ENCODE results near the gene ITPR2. TPM values are rescaled to one million over a fixed set of nuclear protein-coding genes. Genes with fewer than 3 reads are reported as not detected.

ITPR2 gene
- total RNA-seq, 1 experiment from 2014 or later, result 26.0 TPM

GRCh38 chr12:26623136-26623535 lies 209.9 kb downstream of the ITPR2 start:
- 0 out of 2 replicates have a peak, but pooled peaks cover 6% of the 10 kb centered on the region for H3K9me2 ChIP-seq (ENCODE audit: insufficient read depth)
- intact Hi-C loops (cut with micrococcal nuclease; ENCODE audit: unreplicated experiment), result no loop called here
- H3K4me2 ChIP-seq, result no peak overlapping the region
- no peaks in the 10 kb centered on the region for H3K27me3 ChIP-seq (ENCODE audit: insufficient read depth, low read depth)
- H4K20me1 ChIP-seq (ENCODE audit: insufficient read depth), result no peaks in the 10 kb centered on the region
- no peaks in the 10 kb centered on the region for H3K79me2 ChIP-seq (ENCODE audit: low read depth)
- no peak overlapping the region for H2AFZ ChIP-seq
- TF ChIP-seq, protein P1, sequence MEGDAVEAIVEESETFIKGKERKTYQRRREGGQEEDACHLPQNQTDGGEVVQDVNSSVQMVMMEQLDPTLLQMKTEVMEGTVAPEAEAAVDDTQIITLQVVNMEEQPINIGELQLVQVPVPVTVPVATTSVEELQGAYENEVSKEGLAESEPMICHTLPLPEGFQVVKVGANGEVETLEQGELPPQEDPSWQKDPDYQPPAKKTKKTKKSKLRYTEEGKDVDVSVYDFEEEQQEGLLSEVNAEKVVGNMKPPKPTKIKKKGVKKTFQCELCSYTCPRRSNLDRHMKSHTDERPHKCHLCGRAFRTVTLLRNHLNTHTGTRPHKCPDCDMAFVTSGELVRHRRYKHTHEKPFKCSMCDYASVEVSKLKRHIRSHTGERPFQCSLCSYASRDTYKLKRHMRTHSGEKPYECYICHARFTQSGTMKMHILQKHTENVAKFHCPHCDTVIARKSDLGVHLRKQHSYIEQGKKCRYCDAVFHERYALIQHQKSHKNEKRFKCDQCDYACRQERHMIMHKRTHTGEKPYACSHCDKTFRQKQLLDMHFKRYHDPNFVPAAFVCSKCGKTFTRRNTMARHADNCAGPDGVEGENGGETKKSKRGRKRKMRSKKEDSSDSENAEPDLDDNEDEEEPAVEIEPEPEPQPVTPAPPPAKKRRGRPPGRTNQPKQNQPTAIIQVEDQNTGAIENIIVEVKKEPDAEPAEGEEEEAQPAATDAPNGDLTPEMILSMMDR (conservative IDR thresholded peaks at IDR 0.05), result no peak
- no peak for TF ChIP-seq EZH2 (IDR thresholded peaks at IDR 0.05; ENCODE audit: low read depth)
- DNase-seq, result no peak
- no peaks in the 10 kb centered on the region for H3K9me3 ChIP-seq (ENCODE audit: insufficient read depth, low read depth)
- POLR2A ChIA-PET (ENCODE audit: unreplicated experiment), result no interaction called here
- peaks cover 5% of the 10 kb centered on the region; the same call in 1 of the 2 replicates for H3K4me1 ChIP-seq (replicated peaks; ENCODE audit: insufficient read depth)
- no peak overlapping the region for H3K27ac ChIP-seq
- no TSS peak for BruUV-seq (replicated peaks)
- no peak overlapping the region for H3K4me3 ChIP-seq
- H3K36me3 ChIP-seq (ENCODE audit: low read depth), result no peaks in the 10 kb centered on the region
- CTCF ChIA-PET, result no interaction called here
- H3F3A ChIP-seq (ENCODE audit: insufficient read depth, low read depth), result no peaks in the 10 kb centered on the region

DNA sequence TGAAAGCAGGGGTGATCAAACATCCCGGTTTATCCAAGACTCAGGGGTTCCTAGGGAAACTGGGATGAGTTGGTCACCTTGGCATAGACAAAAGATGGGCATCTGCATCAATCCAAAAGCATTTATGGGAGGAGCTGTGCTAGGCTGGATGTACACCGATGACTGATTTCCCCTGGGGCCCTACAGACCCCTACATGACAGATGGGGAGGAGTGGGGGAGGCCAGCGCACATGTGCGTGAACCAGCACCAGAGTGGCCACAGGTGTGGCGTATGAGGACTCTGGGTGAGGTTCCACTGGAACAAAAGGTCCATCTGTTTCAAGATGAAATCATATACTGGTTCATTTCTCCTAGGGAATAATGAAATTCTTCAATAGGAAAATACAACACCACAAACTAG lies 210.4 kb downstream of the ITPR2 start:
- TF ChIP-seq, protein P1 (conservative IDR thresholded peaks at IDR 0.05), result no peak
- no peak for TF ChIP-seq EZH2 (IDR thresholded peaks at IDR 0.05; ENCODE audit: low read depth)
- H4K20me1 ChIP-seq (ENCODE audit: insufficient read depth), result no peaks in the 10 kb centered on the region
- H3K4me3 ChIP-seq, result no peak overlapping the region
- intact Hi-C loops (cut with micrococcal nuclease; ENCODE audit: unreplicated experiment), result no loop called here
- no peaks in the 10 kb centered on the region for H3K36me3 ChIP-seq (ENCODE audit: low read depth)
- CTCF ChIA-PET, result no interaction called here
- no peak overlapping the region for H3K27ac ChIP-seq
- DNase-seq, result no peak
- no peaks in the 10 kb centered on the region for H3F3A ChIP-seq (ENCODE audit: insufficient read depth, low read depth)
- H3K4me1 ChIP-seq (replicated peaks; ENCODE audit: insufficient read depth), result peaks cover 5% of the 10 kb centered on the region; the same call in 1 of the 2 replicates
- H3K79me2 ChIP-seq (ENCODE audit: low read depth), result no peaks in the 10 kb centered on the region
- no peak overlapping the region for H2AFZ ChIP-seq
- no TSS peak for BruUV-seq (replicated peaks)
- H3K27me3 ChIP-seq (ENCODE audit: insufficient read depth, low read depth), result no peaks in the 10 kb centered on the region
- no peaks in the 10 kb centered on the region for H3K9me3 ChIP-seq (ENCODE audit: insufficient read depth, low read depth)
- H3K4me2 ChIP-seq, result no peak overlapping the region
- H3K9me2 ChIP-seq (ENCODE audit: insufficient read depth), result 0 out of 2 replicates have a peak, but pooled peaks cover 6% of the 10 kb centered on the region
- POLR2A ChIA-PET (ENCODE audit: unreplicated experiment), result no interaction called here

- Histone ChIP-seq H3K36me3 (ENCODE audit: low read depth) (no peaks in the 10 kb centered on the region), H4K20me1 (ENCODE audit: insufficient read depth) (no peaks in the 10 kb centered on the region), H3K27ac (no peak overlapping the region), H3K4me3 (no peak overlapping the region), H3K79me2 (ENCODE audit: low read depth) (no peaks in the 10 kb centered on the region), H3F3A (ENCODE audit: insufficient read depth, low read depth) (no peaks in the 10 kb centered on the region), H3K4me2 (no peak overlapping the region), H3K27me3 (ENCODE audit: insufficient read depth, low read depth) (no peaks in the 10 kb centered on the region), H3K4me1 (replicated peaks; ENCODE audit: insufficient read depth) (peaks cover 5% of the 10 kb centered on the region; the same call in 1 of the 2 replicates), H2AFZ (no peak overlapping the region), H3K9me2 (ENCODE audit: insufficient read depth) (0 out of 2 replicates have a peak, but pooled peaks cover 6% of the 10 kb centered on the region), H3K9me3 (ENCODE audit: insufficient read depth, low read depth) (no peaks in the 10 kb centered on the region)
- no peak for DNase-seq
- TF ChIP-seq EZH2 (IDR thresholded peaks at IDR 0.05; ENCODE audit: low read depth), result no peak
- intact Hi-C loops (cut with micrococcal nuclease; ENCODE audit: unreplicated experiment), result no loop called here
- POLR2A ChIA-PET (ENCODE audit: unreplicated experiment), result no interaction called here
- no TSS peak for BruUV-seq (replicated peaks)
- CTCF ChIA-PET, result no interaction called here
Measured at GRCh38 chr12:26621932-26622331, 211.1 kb downstream of the ITPR2 start.

DNA sequence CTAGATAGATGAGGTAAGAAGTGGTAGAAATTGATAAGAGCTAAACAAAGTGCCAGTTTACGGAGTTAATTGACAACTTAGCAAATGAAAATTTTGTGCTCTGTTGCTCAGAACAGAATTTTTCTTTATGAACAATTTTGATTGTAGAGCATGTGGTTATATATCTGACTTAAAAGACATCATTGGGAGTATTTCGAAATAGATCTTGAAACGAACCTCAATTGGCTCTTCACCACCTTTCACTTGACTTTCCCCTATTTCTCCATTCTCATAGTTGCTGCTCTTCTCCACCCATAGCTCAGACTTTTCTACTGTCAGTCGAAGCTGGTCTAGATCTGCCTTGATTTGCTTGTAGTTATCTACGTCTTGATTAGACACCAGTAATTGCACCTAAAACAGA lies 212.1 kb downstream of the ITPR2 start:
- Histone ChIP-seq H2AFZ (no peak overlapping the region), H4K20me1 (ENCODE audit: insufficient read depth) (no peaks in the 10 kb centered on the region), H3K36me3 (ENCODE audit: low read depth) (no peaks in the 10 kb centered on the region), H3K4me3 (no peak overlapping the region), H3F3A (ENCODE audit: insufficient read depth, low read depth) (no peaks in the 10 kb centered on the region), H3K9me3 (ENCODE audit: insufficient read depth, low read depth) (no peaks in the 10 kb centered on the region), H3K79me2 (ENCODE audit: low read depth) (no peaks in the 10 kb centered on the region), H3K4me2 (no peak overlapping the region), H3K27me3 (ENCODE audit: insufficient read depth, low read depth) (no peaks in the 10 kb centered on the region), H3K27ac (no peak overlapping the region), H3K4me1 (replicated peaks; ENCODE audit: insufficient read depth) (peaks cover 5% of the 10 kb centered on the region; the same call in 1 of the 2 replicates), H3K9me2 (ENCODE audit: insufficient read depth) (0 out of 2 replicates have a peak, but pooled peaks cover 6% of the 10 kb centered on the region)
- TF ChIP-seq, protein P1 (conservative IDR thresholded peaks at IDR 0.05), result no peak
- TF ChIP-seq EZH2 (IDR thresholded peaks at IDR 0.05; ENCODE audit: low read depth), result no peak
- no peak for DNase-seq
- ChIA-PET POLR2A (ENCODE audit: unreplicated experiment) (no interaction called here), CTCF (no interaction called here)
- BruUV-seq (replicated peaks), result no TSS peak
- intact Hi-C loops (cut with micrococcal nuclease; ENCODE audit: unreplicated experiment), result no loop called here

All from PC-9 (cell line).